Measurements from ENCODE around the gene RNGTT.
A peak's percentile ranks its signal among the peaks of the same experiment; 100 is the strongest.
"Not testable (repeated sequence)": the region's sequence is repeated elsewhere in the genome, so short reads cannot be mapped to it uniquely, and the experiment has no call there.

RNGTT gene

GRCh38 chr6:88963139-88964090 lies at the start of gene RNGTT:
TSS of gene RNGTT (minus strand) at chr6:88963618. CDS start at chr6:88963409, 209 bp downstream.
- peak; percentile 96 for FAIRE-seq

DNA sequence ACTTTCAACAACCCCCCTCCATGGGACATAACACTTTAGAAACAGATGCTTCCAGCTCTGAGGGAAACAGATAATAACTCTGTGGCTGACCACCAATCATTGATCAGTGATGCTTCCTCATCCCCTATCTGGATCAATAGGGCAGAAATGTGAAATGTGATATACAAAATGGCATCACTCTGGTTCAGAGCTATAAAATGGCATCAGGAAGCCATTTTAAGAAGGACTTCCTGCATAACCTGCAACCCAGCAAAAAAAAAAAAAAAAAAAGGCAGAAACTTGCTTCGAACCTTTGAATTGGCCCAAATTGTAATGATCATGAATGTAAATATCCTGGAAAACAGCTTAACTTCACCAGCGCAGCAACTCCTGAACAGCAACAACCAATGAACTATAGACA lies 48.0 kb upstream of the RNGTT start:
- DNase-seq (ENCODE audit: extremely low spot score, insufficient read length, low read depth) (no peak), FAIRE-seq (no peak)

More at GRCh38 chr6:88963139-88964090, at the start of gene RNGTT:
- peak; percentile 95 for DNase-seq (ENCODE audit: extremely low spot score, insufficient read length, low read depth)

GRCh38 chr6:89010825-89011224 lies 47.4 kb upstream of the RNGTT start:
- no peak for FAIRE-seq

DNA sequence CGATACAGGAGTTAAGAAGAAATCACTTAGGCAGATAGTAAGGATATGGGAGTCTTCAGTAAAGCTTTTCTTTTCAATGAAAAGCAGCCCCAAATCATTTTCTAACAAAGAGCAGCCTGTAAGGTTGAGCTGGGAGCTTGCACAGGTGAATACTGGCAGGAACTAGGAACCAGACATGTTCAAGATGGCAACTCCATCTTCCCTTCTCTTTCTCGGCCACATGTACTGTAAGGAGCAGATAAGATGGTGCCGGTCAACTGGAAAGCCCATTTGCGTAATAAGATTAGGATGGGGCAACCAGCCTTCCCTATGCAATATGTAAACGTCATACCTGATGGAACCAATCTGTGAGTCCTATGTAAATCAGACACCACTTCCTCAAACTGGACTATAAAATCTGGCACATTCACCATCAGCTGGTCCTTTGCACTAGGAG lies 46.2 kb upstream of the RNGTT start:
- no peak for DNase-seq (ENCODE audit: extremely low spot score, insufficient read length, low read depth)
- no peak for FAIRE-seq

More at GRCh38 chr6:89010825-89011224, 47.4 kb upstream of the RNGTT start:
- DNase-seq (ENCODE audit: extremely low spot score, insufficient read length, low read depth) = no peak

GRCh38 chr6:89008815-89009374 lies 45.5 kb upstream of the RNGTT start:
- DNase-seq (ENCODE audit: extremely low spot score, insufficient read length, low read depth) (no peak), FAIRE-seq (no peak)

DNA sequence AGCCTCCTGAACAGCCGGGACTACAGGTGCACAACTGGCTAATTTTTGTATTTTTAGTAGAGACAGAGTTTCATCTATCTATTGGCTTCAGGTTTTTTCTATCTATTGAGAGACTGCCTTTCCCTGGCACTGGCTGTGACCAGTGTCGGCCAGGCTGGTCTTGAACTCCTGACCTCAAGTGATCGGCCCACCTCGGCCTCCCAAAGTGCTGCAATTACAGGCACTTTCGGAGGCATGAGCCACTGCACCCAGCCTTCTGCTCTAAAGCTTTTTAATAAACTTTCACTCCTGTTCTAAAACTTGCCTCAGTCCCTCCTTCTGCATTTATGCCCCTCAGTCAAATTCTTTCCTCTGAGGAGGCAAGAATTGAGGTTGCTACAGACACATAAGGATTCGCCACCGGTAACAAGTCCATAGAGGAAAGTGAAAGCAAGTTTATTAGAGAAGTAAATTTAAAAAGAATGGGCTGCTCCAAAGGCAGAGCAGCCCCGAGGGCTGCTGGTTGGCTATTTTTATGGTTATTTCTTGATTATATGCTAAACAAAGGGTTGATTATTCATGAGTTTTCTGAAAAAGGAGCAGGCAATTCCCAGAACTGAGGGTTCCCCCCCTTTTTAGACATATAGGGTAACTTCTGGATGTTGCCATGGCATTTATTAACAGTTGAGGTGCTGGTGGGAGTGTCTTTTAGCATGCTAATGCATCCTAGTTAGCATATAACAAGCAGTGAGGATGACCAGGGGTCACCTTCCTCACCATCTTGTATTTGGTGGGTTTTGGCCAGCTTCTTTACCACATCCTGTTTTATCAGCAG lies 44.8 kb upstream of the RNGTT start:
- no peak for FAIRE-seq
- no peak for DNase-seq (ENCODE audit: extremely low spot score, insufficient read length, low read depth)

- FAIRE-seq (no peak), DNase-seq (ENCODE audit: extremely low spot score, insufficient read length, low read depth) (no peak)
Observed at GRCh38 chr6:89007209-89008000, 44.0 kb upstream of the RNGTT start.

GRCh38 chr6:89002523-89002922 lies 39.1 kb upstream of the RNGTT start:
- no peak for FAIRE-seq
- DNase-seq (ENCODE audit: extremely low spot score, insufficient read length, low read depth) = no peak

GRCh38 chr6:88997327-88997726 lies 33.9 kb upstream of the RNGTT start:
- FAIRE-seq = no peak
- no peak for DNase-seq (ENCODE audit: extremely low spot score, insufficient read length, low read depth)

DNA sequence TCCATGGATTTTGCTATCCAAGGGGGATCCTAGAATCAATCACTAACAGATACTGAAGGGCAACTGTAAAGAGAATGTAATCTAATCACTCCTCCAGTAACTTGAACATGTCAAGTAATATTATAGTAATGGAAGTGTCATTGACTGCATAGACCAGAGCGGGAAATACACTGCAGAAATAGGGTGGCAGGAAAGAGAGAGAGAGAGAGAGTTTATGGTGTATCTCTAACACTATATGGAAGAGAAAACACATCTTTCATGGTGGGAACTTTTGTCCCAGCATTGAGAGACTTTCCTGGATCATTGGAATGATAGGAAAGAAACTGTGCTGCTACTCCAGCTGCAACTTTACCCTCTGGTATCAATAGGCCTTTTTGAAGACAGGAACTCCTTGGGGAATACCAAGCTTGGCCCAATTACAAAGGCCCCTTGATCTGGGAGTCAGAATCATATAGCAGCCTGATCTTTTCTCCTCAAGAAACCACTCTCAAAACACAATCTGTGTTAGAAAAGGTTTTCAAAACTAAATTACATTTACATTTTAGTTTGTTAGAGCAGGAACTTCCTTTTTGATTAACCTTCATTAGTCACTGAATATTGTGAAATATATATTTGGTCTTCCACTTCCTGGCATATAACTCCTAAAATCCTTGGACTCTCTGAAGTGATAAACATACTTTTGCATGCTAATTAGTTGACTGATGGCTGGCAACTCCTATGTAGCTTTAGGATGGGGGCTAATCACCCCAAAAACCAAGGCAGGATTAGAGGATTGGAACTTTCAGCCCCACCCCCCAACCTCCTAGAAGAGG lies 29.5 kb upstream of the RNGTT start:
- FAIRE-seq (no peak), DNase-seq (ENCODE audit: extremely low spot score, insufficient read length, low read depth) (no peak)

- FAIRE-seq = no peak
- no peak for DNase-seq (ENCODE audit: extremely low spot score, insufficient read length, low read depth)
Observed at GRCh38 chr6:88989215-88989614, 25.8 kb upstream of the RNGTT start.

GRCh38 chr6:88987922-88988321 lies 24.5 kb upstream of the RNGTT start:
- no peak for DNase-seq (ENCODE audit: extremely low spot score, insufficient read length, low read depth)
- no peak for FAIRE-seq

- DNase-seq (ENCODE audit: extremely low spot score, insufficient read length, low read depth) (no peak), FAIRE-seq (no peak)
Observed at GRCh38 chr6:88985901-88986300, 22.5 kb upstream of the RNGTT start.

DNA sequence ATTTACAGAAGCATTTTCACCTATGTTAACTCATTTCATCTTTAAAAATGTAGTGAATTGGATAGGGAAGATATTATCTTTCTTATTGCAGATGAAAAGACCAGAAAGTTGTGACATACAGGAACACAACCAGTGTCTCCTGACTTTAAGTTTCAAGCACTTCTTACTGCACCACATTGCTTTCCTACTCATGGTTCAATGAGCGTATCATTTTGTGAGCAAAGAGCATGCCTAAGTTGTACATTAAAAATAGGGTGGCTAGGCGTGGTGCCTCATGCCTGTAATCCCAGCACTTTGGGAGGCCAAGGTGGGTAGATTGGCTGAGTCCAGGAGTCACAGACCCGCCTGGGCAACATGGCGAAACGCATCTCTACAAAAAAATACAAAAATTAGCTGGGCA lies 21.2 kb upstream of the RNGTT start:
- no peak for DNase-seq (ENCODE audit: extremely low spot score, insufficient read length, low read depth)
- no peak for FAIRE-seq

GRCh38 chr6:88984152-88984551 lies 20.7 kb upstream of the RNGTT start:
- FAIRE-seq (no peak), DNase-seq (ENCODE audit: extremely low spot score, insufficient read length, low read depth) (no peak)

DNA sequence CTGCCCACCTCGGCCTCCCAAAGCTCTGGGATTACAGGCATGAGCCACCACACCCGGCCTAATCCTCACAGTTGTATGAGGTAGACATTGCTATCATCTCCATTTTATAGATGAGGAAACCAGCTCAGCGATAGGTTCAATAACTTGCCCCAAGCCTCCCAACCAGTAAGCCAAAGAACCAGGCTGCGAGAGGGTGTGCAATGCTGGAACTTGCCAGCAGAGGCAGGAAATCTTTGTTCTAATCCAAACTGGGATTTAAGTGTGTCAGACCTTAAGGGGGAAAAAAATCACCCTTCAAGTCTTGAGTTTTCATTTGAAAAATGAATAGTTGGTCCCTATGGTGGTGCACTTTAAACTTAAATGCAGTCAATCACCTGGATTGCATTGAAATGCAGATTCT lies 20.1 kb upstream of the RNGTT start:
- FAIRE-seq = no peak
- DNase-seq (ENCODE audit: extremely low spot score, insufficient read length, low read depth) = no peak

DNA sequence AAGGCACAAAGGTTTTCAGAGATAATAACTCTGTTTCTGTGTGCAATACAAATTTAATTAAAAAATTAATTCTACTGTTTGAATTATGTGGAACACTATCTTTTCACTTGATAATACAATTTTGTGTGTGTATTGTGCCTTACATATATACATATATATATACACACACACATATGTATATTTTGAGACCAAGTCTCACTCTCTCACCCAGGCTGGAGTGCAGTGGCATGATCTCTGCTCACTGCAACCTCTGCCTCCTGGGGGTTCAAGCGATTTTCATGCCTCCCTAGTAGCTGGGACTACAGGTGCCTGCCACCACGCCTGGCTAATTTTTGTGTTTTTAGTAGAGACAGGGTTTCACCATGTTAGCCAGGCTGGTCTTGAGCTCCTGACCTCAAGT lies 19.7 kb upstream of the RNGTT start:
- not testable (repeated sequence) for FAIRE-seq; DNase-seq (ENCODE audit: extremely low spot score, insufficient read length, low read depth)

DNA sequence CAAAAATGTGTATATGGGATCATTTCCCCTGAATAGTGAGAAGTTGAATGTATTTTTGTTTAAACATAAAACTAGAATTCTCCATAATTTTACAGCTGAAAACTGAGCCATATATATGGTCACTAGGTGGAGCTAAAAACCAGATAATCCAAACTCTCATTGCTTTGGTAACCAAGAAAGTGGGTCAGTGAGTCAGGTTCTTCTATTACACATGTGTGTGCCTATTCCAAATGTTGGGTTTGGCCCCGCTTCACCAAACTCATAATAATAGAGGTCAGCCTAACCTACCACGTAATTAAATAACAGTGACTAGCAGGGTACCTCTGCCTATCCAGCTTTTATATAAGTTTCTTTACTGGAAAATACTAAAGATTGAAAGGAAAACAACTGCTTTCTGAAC lies 19.3 kb upstream of the RNGTT start:
- FAIRE-seq (peak; percentile 81), DNase-seq (ENCODE audit: extremely low spot score, insufficient read length, low read depth) (peak; percentile 40)

DNA sequence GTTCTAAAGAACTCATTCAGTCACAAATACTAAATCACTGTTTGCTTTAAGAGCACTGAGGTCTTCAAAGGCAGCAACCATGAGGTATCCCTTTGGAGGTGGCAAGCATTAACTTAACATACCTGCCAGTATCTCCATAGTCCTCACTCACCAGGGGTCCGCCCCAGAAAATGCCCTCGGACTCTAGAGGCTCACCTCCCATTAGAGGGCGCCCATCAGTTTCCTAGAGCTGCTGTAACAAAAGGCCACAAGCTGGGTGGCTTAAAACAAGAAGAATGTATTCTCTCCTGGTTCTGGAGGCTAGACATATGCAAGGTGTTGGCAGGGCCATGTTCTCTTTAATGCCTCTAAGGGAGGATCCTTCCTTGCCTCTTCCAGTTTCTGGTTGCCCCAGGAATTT lies 12.0 kb upstream of the RNGTT start:
- DNase-seq (ENCODE audit: extremely low spot score, insufficient read length, low read depth) (no peak), FAIRE-seq (no peak)
